Measurements from ENCODE around the gene CALCOCO1. TPM values are rescaled to one million over a fixed set of nuclear protein-coding genes. Genes with fewer than 3 reads are reported as not detected.
A peak's percentile ranks its signal among the peaks of the same experiment; 100 is the strongest.

The CALCOCO1 gene
- total and polyA plus RNA-seq, 5 donors from 2014 or later = 91.5 to 209 (median 112) TPM

DNA sequence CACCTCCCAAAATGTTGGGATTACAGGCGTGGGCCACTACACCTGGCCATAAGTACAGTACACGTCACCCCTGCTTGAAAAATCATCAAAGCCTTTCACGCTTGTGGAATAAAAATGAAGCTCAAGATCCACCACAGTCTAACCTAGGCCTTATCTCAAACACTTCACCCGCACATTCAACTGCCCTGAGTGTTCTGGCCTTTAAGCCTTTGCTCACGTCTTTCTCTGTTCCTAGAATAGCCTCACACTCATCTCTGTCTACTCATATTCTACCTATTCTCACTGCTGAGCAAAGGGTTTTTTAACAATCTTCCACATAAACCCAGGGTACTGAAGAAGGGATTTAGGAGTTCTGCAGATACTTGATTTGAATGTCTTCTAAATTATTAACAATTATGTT lies 9.9 kb downstream of the CALCOCO1 start:
- Mint-ChIP-seq H3K27ac (peak overlapping the region in 2 of 3 donors; percentile 11 to 53), H3K27me3 (no peaks in the 10 kb centered on the region), H3K9me3 (peaks cover 0 to 2% (median 0%) of the 10 kb centered on the region in 7 donors), H3K4me1 (peaks cover 0 to 6% (median under 1%) of the 10 kb centered on the region in 4 donors), H3K4me3 (no peak overlapping the region), H3K36me3 (peaks cover 58% of the 10 kb centered on the region)
- no peaks in the 10 kb centered on the region for H3K27me3 ChIP-seq (ENCODE audit: control insufficient read depth, insufficient read depth, low read length)
- H3K36me3 ChIP-seq (ENCODE audit: control insufficient read depth, insufficient read depth, low read length) = peaks cover 92% of the 10 kb centered on the region
- no peak for DNase-seq
- H3K4me1 ChIP-seq (ENCODE audit: control insufficient read depth, insufficient read depth, low read length, poor library complexity, severe bottlenecking) = no peaks in the 10 kb centered on the region
- no peaks in the 10 kb centered on the region for H3K9me3 ChIP-seq (ENCODE audit: control insufficient read depth in 2 of 2, low read length in 2 of 2)
- no peak for ATAC-seq (ENCODE audit: low read depth in 2 of 2)
- H3K4me3 ChIP-seq (ENCODE audit: low read depth, low read length) = no peak overlapping the region
- no peak overlapping the region for H3K27ac ChIP-seq (ENCODE audit: insufficient read depth, low read length, poor library complexity, severe bottlenecking)

DNA sequence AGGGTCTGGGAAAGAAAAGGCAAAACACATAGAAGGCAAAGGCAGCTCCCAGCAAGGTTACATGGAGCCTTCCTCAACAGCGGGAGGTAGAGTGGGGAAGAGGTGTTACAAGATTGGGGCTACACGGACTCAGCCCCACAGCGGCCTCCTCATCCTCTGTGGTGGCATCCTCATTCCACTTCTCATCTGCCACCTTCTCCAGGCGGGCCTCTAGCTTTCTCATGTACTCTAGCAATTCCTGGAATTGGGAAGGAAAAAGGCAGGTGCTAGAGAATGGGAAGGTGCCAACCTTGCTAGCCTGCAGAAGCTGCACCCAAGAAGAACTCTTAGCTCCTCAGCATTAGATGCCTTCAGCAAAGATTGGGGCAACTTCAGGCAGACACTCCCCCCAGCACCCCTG lies 13.2 kb downstream of the CALCOCO1 start:
- Histone ChIP-seq H3K27me3 (ENCODE audit: control insufficient read depth, insufficient read depth, low read length) (no peaks in the 10 kb centered on the region), H3K9me3 (ENCODE audit: control insufficient read depth in 2 of 2, low read length in 2 of 2) (no peaks in the 10 kb centered on the region), H3K27ac (ENCODE audit: insufficient read depth, low read length, poor library complexity, severe bottlenecking) (no peak overlapping the region), H3K4me3 (ENCODE audit: low read depth, low read length) (no peak overlapping the region), H3K4me1 (ENCODE audit: control insufficient read depth, insufficient read depth, low read length, poor library complexity, severe bottlenecking) (no peaks in the 10 kb centered on the region), H3K36me3 (ENCODE audit: control insufficient read depth, insufficient read depth, low read length) (peaks cover 67% of the 10 kb centered on the region)
- H3K4me3 Mint-ChIP-seq = no peak overlapping the region
- peaks cover 0 to 2% (median 0%) of the 10 kb centered on the region in 7 donors for H3K9me3 Mint-ChIP-seq
- DNase-seq (no peak), ATAC-seq (ENCODE audit: low read depth in 2 of 2) (no peak)
- H3K27me3 Mint-ChIP-seq = no peaks in the 10 kb centered on the region
- H3K36me3 Mint-ChIP-seq = peaks cover 44% of the 10 kb centered on the region
- peak overlapping the region in 1 of 3 donors; percentile 90 for H3K27ac Mint-ChIP-seq
- no peaks in the 10 kb centered on the region for H3K4me1 Mint-ChIP-seq

DNA sequence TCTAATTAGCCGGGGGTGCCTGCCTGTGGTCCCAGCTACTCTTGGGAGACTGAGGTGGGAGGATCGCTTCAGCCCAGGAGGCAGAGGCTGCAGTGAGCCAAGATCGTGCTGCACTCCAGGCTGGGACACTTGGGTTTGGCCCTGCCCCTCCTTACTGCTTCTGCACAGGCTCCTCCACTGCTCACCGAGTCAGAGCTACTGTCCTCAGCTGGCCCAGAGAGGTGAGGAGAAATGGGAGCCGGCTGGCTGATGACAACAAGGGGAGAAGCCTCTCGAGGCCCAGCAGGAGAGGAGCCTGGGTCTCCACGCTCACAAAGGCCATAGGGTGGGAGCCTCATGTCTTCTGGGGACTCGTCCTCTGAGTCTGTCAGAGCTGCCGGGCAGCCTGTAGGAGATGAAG lies 13.7 kb downstream of the CALCOCO1 start:
- Histone ChIP-seq H3K4me1 (ENCODE audit: control insufficient read depth, insufficient read depth, low read length, poor library complexity, severe bottlenecking) (no peaks in the 10 kb centered on the region), H3K36me3 (ENCODE audit: control insufficient read depth, insufficient read depth, low read length) (peaks cover 63% of the 10 kb centered on the region), H3K4me3 (ENCODE audit: low read depth, low read length) (no peak overlapping the region), H3K27ac (ENCODE audit: insufficient read depth, low read length, poor library complexity, severe bottlenecking) (no peak overlapping the region), H3K27me3 (ENCODE audit: control insufficient read depth, insufficient read depth, low read length) (no peaks in the 10 kb centered on the region), H3K9me3 (ENCODE audit: control insufficient read depth in 2 of 2, low read length in 2 of 2) (no peaks in the 10 kb centered on the region)
- Mint-ChIP-seq H3K4me3 (no peak overlapping the region), H3K27ac (peak overlapping the region in 1 of 3 donors; percentile 90), H3K27me3 (peaks cover 4% of the 10 kb centered on the region), H3K9me3 (peaks cover 0 to 2% (median 0%) of the 10 kb centered on the region in 7 donors), H3K4me1 (no peaks in the 10 kb centered on the region), H3K36me3 (peaks cover 44% of the 10 kb centered on the region)
- ATAC-seq (ENCODE audit: low read depth in 2 of 2) (no peak), DNase-seq (no peak)

GRCh38 chr12:53712059-53712643 lies 15.1 kb downstream of the CALCOCO1 start:
- ATAC-seq (ENCODE audit: low read depth in 2 of 2) (no peak), DNase-seq (no peak)
- peaks cover 44% of the 10 kb centered on the region for H3K36me3 Mint-ChIP-seq
- no peaks in the 10 kb centered on the region for H3K4me1 Mint-ChIP-seq
- Histone ChIP-seq H3K27ac (ENCODE audit: insufficient read depth, low read length, poor library complexity, severe bottlenecking) (no peak overlapping the region), H3K4me1 (ENCODE audit: control insufficient read depth, insufficient read depth, low read length, poor library complexity, severe bottlenecking) (no peaks in the 10 kb centered on the region), H3K27me3 (ENCODE audit: control insufficient read depth, insufficient read depth, low read length) (no peaks in the 10 kb centered on the region), H3K36me3 (ENCODE audit: control insufficient read depth, insufficient read depth, low read length) (peaks cover 54% of the 10 kb centered on the region), H3K4me3 (ENCODE audit: low read depth, low read length) (no peak overlapping the region), H3K9me3 (ENCODE audit: control insufficient read depth in 2 of 2, low read length in 2 of 2) (no peaks in the 10 kb centered on the region)
- H3K27me3 Mint-ChIP-seq = peaks cover 5% of the 10 kb centered on the region
- H3K9me3 Mint-ChIP-seq = peaks cover 0 to 2% (median 0%) of the 10 kb centered on the region in 7 donors
- peak overlapping the region in 1 of 3 donors; percentile 62 for H3K27ac Mint-ChIP-seq
- no peak overlapping the region for H3K4me3 Mint-ChIP-seq

DNA sequence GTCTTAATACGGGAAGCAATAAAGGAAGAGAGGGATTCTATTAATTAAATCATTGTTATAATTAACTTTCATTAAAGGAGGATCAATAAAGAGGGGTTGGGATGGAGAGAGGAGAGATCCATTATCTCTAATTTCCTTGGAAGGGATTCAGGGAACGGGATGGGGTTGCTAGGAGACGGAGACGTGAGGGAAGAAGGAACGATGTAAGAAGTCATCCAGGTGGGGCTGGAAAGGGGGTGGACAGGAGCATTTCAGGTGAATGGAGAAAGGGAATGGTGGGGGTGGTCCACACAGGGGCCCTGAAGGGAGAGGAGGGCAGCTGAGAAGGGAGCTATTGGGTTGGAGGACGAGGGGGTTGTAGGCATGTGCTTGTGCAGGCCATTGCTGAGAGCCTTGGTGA lies 17.2 kb downstream of the CALCOCO1 start:
- Mint-ChIP-seq H3K36me3 (peaks cover 32% of the 10 kb centered on the region), H3K27me3 (peaks cover 18% of the 10 kb centered on the region), H3K4me3 (no peak overlapping the region), H3K9me3 (peaks cover 0 to 3% (median 0%) of the 10 kb centered on the region in 7 donors), H3K27ac (peak overlapping the region in 1 of 3 donors; percentile 34), H3K4me1 (no peaks in the 10 kb centered on the region)
- peaks cover 34% of the 10 kb centered on the region for H3K36me3 ChIP-seq (ENCODE audit: control insufficient read depth, insufficient read depth, low read length)
- H3K27ac ChIP-seq (ENCODE audit: insufficient read depth, low read length, poor library complexity, severe bottlenecking) = no peak overlapping the region
- H3K9me3 ChIP-seq (ENCODE audit: control insufficient read depth in 2 of 2, low read length in 2 of 2) = no peaks in the 10 kb centered on the region
- peaks cover 2% of the 10 kb centered on the region for H3K27me3 ChIP-seq (ENCODE audit: control insufficient read depth, insufficient read depth, low read length)
- H3K4me1 ChIP-seq (ENCODE audit: control insufficient read depth, insufficient read depth, low read length, poor library complexity, severe bottlenecking) = no peaks in the 10 kb centered on the region
- no peak for ATAC-seq (ENCODE audit: low read depth in 2 of 2)
- no peak for DNase-seq
- no peak overlapping the region for H3K4me3 ChIP-seq (ENCODE audit: low read depth, low read length)

DNA sequence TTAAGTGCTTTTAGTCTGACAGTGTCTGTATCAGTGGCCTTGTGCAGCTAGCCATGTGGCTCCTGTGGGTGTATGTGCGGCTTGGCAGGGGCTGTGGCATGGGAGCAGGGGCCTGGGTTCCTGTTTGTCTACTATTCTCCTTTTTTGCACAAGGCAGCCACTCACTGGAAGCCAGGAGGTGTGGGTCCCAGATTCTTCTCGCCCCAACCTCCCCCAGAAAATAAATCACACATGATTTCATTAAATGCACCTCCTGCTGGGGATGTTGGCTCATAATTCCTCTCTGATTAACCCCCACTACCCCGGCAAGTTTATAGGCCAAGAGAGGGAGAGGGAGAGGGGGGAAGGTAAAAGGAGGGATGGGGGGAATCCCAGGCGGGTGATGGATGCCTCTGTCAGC lies 17.6 kb downstream of the CALCOCO1 start:
- peaks cover 28% of the 10 kb centered on the region for H3K36me3 Mint-ChIP-seq

GRCh38 chr12:53706080-53706479 lies 21.2 kb downstream of the CALCOCO1 start:
- H3K27me3 ChIP-seq (ENCODE audit: control insufficient read depth, insufficient read depth, low read length) = peaks cover 17% of the 10 kb centered on the region
- H3K27ac Mint-ChIP-seq = peak overlapping the region in 1 of 3 donors; percentile 5
- no peak overlapping the region for H3K27ac ChIP-seq (ENCODE audit: insufficient read depth, low read length, poor library complexity, severe bottlenecking)
- no peak for ATAC-seq (ENCODE audit: low read depth in 2 of 2)
- H3K4me1 ChIP-seq (ENCODE audit: control insufficient read depth, insufficient read depth, low read length, poor library complexity, severe bottlenecking) = no peaks in the 10 kb centered on the region
- H3K27me3 Mint-ChIP-seq = peaks cover 54% of the 10 kb centered on the region
- peaks cover 0 to 3% (median 0%) of the 10 kb centered on the region in 7 donors for H3K9me3 Mint-ChIP-seq
- H3K36me3 ChIP-seq (ENCODE audit: control insufficient read depth, insufficient read depth, low read length) = peaks cover under 1% of the 10 kb centered on the region
- H3K4me3 Mint-ChIP-seq = no peak overlapping the region
- peaks cover under 1% of the 10 kb centered on the region for H3K36me3 Mint-ChIP-seq
- no peak overlapping the region for H3K4me3 ChIP-seq (ENCODE audit: low read depth, low read length)
- peaks cover 0 to 3% (median 0%) of the 10 kb centered on the region in 4 donors for H3K4me1 Mint-ChIP-seq
- no peak for DNase-seq
- H3K9me3 ChIP-seq (ENCODE audit: control insufficient read depth in 2 of 2, low read length in 2 of 2) = no peaks in the 10 kb centered on the region

More for the DNA sequence above, 17.6 kb downstream of the CALCOCO1 start:
- peaks cover 0 to 3% (median 0%) of the 10 kb centered on the region in 7 donors for H3K9me3 Mint-ChIP-seq
- Histone ChIP-seq H3K9me3 (ENCODE audit: control insufficient read depth in 2 of 2, low read length in 2 of 2) (no peaks in the 10 kb centered on the region), H3K27me3 (ENCODE audit: control insufficient read depth, insufficient read depth, low read length) (peaks cover 4% of the 10 kb centered on the region), H3K4me3 (ENCODE audit: low read depth, low read length) (no peak overlapping the region), H3K4me1 (ENCODE audit: control insufficient read depth, insufficient read depth, low read length, poor library complexity, severe bottlenecking) (no peaks in the 10 kb centered on the region), H3K27ac (ENCODE audit: insufficient read depth, low read length, poor library complexity, severe bottlenecking) (no peak overlapping the region), H3K36me3 (ENCODE audit: control insufficient read depth, insufficient read depth, low read length) (peaks cover 30% of the 10 kb centered on the region)
- no peak overlapping the region for H3K27ac Mint-ChIP-seq
- H3K27me3 Mint-ChIP-seq = peaks cover 23% of the 10 kb centered on the region
- ATAC-seq (ENCODE audit: low read depth in 2 of 2) (no peak), DNase-seq (no peak)
- H3K4me1 Mint-ChIP-seq = no peaks in the 10 kb centered on the region
- no peak overlapping the region for H3K4me3 Mint-ChIP-seq

DNA sequence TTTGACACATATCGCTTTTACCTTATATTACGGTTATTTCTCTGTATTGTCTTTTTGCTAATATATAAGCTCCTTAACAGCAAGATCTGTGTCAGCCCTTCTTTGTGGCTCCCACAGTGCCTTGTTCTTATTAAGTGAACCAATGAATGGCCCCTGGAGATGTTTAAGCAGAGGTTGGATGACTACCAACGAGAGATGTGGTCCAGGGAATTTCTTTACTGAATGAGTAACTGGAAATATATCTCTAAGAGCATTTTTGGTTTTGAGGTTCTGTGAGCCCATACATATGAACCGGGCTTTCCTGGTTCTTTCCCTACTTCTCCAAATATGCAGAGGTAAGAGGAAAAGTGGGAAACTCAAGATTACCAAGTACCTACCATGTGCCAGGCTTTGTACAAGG lies 23.5 kb downstream of the CALCOCO1 start:
- no peak overlapping the region for H3K27ac ChIP-seq (ENCODE audit: insufficient read depth, low read length, poor library complexity, severe bottlenecking)
- H3K4me1 Mint-ChIP-seq = peaks cover 0 to 3% (median 0%) of the 10 kb centered on the region in 4 donors

More for the DNA sequence above, 23.5 kb downstream of the CALCOCO1 start:
- Histone ChIP-seq H3K36me3 (ENCODE audit: control insufficient read depth, insufficient read depth, low read length) (no peaks in the 10 kb centered on the region), H3K9me3 (ENCODE audit: control insufficient read depth in 2 of 2, low read length in 2 of 2) (no peaks in the 10 kb centered on the region), H3K4me1 (ENCODE audit: control insufficient read depth, insufficient read depth, low read length, poor library complexity, severe bottlenecking) (no peaks in the 10 kb centered on the region), H3K4me3 (ENCODE audit: low read depth, low read length) (no peak overlapping the region), H3K27me3 (ENCODE audit: control insufficient read depth, insufficient read depth, low read length) (peaks cover 34% of the 10 kb centered on the region)
- no peak for DNase-seq
- Mint-ChIP-seq H3K27ac (no peak overlapping the region), H3K36me3 (no peaks in the 10 kb centered on the region), H3K9me3 (peaks cover 0 to 3% (median 0%) of the 10 kb centered on the region in 7 donors), H3K4me3 (no peak overlapping the region), H3K27me3 (peaks cover 74% of the 10 kb centered on the region)
- no peak for ATAC-seq (ENCODE audit: low read depth in 2 of 2)
